Omental fat pad (tissue), 4 donors: Measurements from ENCODE around the gene S1PR3. TPM values are rescaled to one million over a fixed set of nuclear protein-coding genes. Genes with fewer than 3 reads are reported as not detected.

Experiments used
- ATAC-seq: fragments of 150-250 bp; one replicate; pipeline ENCODE4 v1.9.1; 2016; ENCODE audit warnings: mild to moderate bottlenecking, moderate library complexity; ENCODE audit not compliant: low FRiP score
- DNase-seq: peaks from one replicate; pipeline ENCODE4 v3.0.0-alpha.2; 2019; ENCODE audit warnings: low spot score
- total RNA-seq, 4 donors: library from RNA; depleted of rRNA; stranded (reverse); fragments of >200 nt; gene quantifications; one replicate each; pipeline ENCODE4 v1.1.0, GENCODE V29; 2016
- TF ChIP-seq, protein P1 (sequence below), 3 donors: fragments of 450-650 bp; IDR thresholded peaks; one replicate each; pipeline ENCODE4 v1.5.1; 2016 to 2017; ENCODE audit warnings: antibody characterized with exemption in 3 of 3, mild to moderate bottlenecking in 3 of 3, moderate library complexity in 2 of 3

S1PR3 gene
- total RNA-seq, 4 donors from 2014 or later = 19.0 to 61.7 (median 30.1) TPM

DNA sequence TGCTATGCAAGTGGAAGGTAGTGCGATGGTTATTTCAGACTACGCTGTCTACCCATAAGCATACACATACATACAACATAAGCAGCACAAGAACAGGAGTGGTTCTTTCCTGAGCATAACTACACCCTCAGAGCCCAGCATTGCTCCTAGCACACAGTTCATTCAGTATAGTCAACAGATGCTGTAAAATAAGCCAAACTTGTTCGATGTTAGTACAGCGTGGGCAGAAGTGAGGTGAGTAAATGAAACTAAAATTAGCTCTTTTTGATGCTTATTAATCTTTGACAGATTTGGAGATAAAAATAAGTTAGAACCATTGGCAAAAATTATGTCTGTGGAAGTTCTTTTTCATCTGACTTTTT, 47.8 kb downstream of the S1PR3 start:
- DNase-seq = no peak
- TF ChIP-seq, protein P1, sequence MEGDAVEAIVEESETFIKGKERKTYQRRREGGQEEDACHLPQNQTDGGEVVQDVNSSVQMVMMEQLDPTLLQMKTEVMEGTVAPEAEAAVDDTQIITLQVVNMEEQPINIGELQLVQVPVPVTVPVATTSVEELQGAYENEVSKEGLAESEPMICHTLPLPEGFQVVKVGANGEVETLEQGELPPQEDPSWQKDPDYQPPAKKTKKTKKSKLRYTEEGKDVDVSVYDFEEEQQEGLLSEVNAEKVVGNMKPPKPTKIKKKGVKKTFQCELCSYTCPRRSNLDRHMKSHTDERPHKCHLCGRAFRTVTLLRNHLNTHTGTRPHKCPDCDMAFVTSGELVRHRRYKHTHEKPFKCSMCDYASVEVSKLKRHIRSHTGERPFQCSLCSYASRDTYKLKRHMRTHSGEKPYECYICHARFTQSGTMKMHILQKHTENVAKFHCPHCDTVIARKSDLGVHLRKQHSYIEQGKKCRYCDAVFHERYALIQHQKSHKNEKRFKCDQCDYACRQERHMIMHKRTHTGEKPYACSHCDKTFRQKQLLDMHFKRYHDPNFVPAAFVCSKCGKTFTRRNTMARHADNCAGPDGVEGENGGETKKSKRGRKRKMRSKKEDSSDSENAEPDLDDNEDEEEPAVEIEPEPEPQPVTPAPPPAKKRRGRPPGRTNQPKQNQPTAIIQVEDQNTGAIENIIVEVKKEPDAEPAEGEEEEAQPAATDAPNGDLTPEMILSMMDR (IDR thresholded peaks at IDR 0.05) = no peak
- no peak for ATAC-seq

DNA sequence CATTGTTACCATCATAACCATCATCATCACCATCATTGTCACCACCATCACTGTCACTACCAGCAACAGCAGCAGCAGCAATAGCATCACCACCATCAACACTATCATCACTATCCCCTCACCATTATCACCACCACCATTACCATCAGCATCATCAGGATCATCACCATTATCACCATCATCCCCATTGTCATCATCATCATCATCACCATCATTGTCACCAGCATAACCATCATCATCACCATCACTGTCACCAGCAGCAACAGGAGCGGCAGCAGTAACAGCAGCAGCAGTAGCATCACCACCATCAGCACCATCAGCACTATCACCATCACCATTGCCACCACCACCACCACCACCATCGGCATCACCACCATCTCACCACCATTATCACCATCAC, 48.4 kb downstream of the S1PR3 start:
- no peak for ATAC-seq
- DNase-seq = no peak
- TF ChIP-seq, protein P1 (IDR thresholded peaks at IDR 0.05) = no peak

DNA sequence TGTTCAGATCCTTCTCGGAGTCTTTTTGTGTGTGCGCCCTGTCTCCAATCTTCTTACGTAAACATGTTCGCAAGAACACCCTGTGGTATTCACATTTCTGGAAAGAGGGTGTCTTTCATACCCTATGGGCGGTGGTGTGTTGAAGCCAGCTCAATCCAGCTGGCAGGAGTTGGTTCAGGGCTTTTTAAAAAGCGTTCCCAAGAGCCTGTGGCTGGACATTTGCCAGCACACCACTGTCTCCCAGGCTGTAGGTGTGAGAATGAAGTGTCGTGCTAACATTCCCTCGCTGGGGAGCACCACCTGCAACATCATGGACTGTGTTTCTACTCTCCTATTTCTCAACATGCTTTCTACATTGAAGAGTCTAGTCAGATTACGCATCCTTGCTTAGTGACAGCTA, 51.7 kb downstream of the S1PR3 start:
- TF ChIP-seq, protein P1 (IDR thresholded peaks at IDR 0.05) = no peak
- no peak for ATAC-seq
- DNase-seq = no peak

DNA sequence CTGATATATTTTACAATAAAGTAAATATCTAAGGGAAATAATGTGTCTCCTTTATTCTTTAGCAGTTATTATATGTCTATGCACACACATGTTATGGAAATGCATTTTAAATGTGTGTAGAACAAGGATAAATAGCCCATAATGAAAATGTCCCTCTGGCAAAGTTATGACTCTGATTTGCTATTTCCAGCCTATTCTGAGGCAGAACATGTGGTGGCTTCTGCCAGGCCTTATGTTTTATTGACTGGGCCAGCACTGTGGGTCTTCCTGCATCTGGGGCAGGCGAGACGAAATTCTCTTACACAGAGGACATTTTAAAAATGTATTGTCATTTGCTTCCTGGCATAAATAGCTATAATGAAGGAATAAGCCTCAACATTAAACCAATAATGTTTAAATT, 52.8 kb downstream of the S1PR3 start:
- ATAC-seq = no peak
- no peak for DNase-seq
- TF ChIP-seq, protein P1 (IDR thresholded peaks at IDR 0.05) = no peak

DNA sequence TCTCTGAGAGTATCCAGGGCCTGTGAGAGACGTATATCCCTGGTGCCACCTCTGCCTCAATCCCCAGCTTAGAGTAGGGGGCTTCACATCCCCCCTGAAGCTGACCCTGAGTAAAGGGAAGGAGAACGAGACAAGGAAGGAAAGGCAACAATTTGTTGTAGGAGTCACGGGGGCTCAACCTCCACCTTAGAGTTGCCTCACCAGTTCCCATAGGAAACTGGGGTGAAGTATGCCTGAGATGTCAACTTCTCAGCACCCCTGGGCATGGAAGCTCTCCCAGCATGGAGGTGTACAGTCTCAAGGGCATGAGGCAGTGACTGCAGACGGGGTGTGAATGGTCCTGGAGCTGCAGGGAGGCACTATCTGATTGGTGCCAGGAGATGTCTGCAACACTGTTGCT, 53.6 kb downstream of the S1PR3 start:
- ATAC-seq = no peak
- TF ChIP-seq, protein P1 (IDR thresholded peaks at IDR 0.05) = no peak
- DNase-seq = no peak

DNA sequence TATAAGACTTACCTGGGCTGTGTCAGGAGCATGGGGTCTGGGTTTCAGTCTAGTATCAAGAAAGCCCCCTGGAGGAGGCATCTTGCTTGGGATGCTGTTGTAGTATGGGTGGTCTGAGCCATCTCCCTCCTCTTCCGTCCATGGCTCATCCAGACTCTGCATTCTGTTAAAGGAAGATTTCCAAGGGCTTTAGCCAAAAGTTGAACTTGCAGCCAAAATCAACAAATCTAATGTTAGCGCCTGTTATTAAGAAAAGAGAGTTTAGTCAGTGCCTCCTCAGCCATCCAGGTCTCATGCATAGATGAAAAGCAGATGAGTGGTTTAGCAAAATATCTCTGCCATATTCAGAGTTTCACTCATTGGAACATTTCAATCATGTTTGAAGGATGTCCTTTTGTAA, 55.6 kb downstream of the S1PR3 start:
- ATAC-seq = no peak
- TF ChIP-seq, protein P1 (IDR thresholded peaks at IDR 0.05) = no peak
- DNase-seq = no peak

DNA sequence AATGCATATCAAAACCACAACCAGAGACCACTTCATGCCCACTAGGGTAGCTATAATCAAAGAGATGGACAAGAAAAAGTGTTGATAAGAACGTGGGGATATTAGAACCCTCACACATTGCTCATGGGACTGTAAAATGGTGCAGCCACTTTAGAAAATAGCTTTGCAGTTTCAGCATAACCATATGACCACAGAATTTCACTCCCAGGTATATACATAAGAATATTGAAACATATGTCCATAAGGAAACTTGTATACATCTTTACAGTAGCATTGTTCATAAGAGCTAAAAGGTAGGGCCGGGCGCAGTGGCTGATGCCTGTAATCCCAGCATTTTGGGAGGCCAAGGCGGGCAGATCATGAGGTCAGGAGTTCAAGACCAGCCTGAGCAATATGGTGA, 56.4 kb downstream of the S1PR3 start:
- no peak for DNase-seq
- TF ChIP-seq, protein P1 (IDR thresholded peaks at IDR 0.05) = no peak

More for the DNA sequence above, 56.4 kb downstream of the S1PR3 start:
- no peak for ATAC-seq
